Hematopoietic multipotent progenitor cell treated with erythropoietin and hydrocortisone succinate and interleukin-3 and kit ligand, for 4 days (in vitro differentiated cells): ENCODE measurements around the gene FYN.

Source experiments
- DNase-seq: peaks from one replicate; pipeline ENCODE4 v3.0.0-alpha.2; 2015

Gene FYN

DNA sequence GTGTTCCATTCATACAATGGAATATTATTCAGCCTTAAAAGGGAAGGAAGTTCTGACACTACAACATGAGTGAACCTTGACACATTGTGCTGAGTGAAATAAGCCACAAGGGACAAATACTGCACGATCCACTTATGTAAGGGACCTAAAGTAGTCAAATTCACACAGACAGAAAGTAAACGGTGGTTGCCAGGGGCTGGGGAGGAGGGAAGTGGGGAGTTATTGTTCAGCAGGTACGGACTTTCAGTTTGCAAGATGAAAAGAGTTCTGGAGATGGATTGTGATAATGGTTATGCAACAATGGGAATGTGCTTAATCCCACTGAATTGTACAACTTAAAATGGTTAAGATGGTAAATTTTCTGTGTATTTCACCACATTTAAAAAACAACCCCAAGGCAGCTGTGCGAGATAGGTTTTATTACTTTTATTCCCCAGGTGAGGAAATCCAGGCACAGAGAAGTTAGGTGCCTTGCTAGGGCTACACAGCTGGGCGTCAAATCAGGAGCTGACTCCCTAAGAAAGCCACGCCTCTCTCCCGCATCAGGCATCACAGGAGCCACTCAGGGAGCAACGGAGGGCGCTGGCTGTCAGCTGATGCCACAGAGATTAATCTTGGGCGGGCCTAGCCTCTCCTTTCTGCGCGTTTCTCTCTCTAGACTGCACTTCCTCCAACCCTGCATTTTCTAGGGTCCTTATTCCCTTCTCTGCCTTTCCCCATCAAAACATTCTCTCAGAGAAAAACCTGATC, 258.2 kb downstream of the FYN start:
- peak; percentile 76 for DNase-seq

DNA sequence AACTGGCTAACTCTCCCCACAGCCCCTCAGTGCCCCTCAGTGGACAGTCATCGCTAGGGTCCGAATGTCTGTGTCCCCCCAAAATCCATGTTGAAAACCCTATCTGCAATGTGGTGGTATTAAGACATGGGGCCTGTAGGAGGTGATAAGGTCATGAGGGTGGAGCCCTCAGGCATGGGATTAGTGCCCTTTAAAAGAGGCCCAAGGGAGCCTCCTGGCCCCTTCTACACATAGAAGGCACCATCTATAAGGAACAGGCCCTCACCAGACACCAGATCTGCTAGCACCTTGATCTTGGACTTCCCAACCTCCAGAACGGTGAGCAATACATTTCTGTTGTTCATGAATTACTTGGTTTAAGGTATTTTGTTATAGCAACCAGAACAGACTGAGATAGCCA, 260.9 kb downstream of the FYN start:
- no peak for DNase-seq

DNA sequence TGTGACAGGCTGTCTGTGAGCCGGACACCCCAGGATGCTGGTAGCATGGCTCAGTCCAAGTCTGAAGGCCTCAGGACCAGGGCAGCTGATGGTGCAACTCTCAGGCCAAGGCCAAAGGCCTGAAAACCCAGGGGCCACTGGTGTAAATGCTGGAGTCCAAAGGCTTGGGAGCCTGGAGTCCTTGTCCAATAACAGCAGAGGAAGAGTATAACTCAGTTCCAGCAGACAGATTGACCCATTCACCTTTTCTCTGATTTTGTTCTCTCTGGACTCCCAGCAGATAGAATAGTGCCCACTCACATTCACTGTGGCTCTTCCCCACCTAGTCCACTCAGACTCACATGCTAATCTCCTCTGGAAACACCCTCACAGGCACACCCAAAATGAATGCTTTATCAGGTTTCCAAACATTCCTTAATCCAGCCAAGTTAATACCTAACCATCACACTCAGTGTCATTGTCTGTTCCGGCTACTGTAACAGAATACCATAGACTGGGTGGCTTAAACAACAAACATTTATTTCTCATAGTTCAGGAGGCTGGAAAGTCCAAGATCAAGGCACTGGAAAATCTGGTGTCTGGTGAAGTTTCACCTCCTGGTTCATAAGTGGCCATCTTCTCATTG, 262.6 kb downstream of the FYN start:
- DNase-seq: no peak
